GM12801 (cell line): Measurements from ENCODE around the gene CHSY1.

Experiments
- TF ChIP-seq, protein P1 (sequence below): IDR thresholded peaks from one replicate; pipeline ENCODE4 v1.5.1; 2011; ENCODE audit warnings: control low read depth; ENCODE audit not compliant: insufficient read length; ENCODE audit errors: extremely low read depth

CHSY1 gene

DNA sequence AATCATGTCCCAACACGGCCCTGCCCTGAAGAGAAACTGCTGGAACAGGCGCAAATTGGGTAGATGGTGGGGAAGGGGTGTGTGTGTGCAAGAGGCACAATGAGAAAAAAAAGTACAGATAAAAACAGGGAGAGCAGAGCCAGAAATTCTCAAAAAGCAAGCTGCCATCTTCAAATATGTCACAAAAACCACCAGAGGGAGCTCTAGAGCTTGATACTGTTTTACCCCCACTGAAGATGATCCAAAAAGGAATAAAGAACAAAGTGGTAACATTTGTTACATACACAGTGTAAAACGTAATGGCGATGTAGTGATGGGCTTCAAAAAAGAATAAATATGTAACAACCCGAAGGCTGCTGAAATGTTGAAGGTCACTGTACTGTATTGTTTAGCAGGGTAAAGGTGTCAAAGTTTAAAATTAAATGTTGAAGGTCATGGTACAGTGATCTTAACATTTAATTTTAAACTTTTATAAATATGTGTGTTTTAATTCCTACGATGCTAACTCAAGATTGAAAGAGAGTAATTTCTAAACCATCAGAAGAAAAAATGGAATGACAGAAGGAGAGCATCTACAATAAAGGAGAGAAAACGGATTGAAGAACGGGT is 37.2 kb upstream of the CHSY1 start:
- TF ChIP-seq, protein P1, sequence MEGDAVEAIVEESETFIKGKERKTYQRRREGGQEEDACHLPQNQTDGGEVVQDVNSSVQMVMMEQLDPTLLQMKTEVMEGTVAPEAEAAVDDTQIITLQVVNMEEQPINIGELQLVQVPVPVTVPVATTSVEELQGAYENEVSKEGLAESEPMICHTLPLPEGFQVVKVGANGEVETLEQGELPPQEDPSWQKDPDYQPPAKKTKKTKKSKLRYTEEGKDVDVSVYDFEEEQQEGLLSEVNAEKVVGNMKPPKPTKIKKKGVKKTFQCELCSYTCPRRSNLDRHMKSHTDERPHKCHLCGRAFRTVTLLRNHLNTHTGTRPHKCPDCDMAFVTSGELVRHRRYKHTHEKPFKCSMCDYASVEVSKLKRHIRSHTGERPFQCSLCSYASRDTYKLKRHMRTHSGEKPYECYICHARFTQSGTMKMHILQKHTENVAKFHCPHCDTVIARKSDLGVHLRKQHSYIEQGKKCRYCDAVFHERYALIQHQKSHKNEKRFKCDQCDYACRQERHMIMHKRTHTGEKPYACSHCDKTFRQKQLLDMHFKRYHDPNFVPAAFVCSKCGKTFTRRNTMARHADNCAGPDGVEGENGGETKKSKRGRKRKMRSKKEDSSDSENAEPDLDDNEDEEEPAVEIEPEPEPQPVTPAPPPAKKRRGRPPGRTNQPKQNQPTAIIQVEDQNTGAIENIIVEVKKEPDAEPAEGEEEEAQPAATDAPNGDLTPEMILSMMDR = no peak

DNA sequence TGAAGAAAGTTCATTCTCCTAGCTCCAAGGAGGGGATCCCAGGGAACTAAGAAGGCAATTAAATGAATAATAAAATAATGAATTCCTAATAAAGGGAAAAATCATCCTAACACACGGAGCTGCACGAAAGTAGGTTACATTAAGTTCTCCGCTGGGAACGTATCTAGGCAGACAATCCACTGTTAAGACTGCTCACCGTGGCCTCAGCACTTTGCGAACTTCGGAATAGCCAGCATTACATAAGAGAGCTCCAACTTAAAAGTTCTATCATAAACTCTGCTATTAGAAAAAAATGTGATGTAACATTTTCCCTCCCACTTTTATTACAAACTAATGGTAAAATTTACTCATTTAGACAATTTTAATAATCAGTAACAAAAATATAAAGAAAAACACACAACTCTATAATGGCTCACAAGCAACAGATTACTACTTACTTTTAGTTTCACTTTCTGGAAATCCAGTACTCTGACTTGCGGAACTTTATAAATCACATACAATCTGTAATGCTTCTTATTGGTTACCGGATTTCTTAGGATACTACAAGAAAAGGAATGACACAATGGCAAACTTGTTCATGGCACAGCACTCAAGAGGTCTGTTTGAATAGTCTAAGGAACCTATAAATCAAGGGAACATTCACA is 34.7 kb upstream of the CHSY1 start:
- TF ChIP-seq, protein P1 = no peak

DNA sequence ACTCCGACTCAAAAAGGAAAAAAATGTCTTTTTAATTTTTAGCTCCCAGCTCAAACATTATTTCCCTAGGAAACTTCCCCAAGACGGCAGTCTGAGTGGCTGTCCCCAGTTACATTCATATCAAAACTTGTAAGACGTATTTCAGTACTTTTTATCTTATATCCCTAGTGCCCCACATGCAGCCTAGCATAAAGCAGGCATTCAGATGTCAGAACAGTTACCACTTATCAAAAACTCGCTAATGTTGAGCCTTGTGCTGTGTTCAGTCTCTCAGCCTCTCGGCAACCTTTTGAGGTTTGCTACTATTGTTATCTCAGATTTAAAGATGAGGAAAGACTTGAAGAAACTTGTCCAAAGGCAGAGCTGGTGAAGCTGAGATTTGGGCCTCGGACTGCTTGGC is 32.1 kb upstream of the CHSY1 start:
- TF ChIP-seq, protein P1 = no peak

DNA sequence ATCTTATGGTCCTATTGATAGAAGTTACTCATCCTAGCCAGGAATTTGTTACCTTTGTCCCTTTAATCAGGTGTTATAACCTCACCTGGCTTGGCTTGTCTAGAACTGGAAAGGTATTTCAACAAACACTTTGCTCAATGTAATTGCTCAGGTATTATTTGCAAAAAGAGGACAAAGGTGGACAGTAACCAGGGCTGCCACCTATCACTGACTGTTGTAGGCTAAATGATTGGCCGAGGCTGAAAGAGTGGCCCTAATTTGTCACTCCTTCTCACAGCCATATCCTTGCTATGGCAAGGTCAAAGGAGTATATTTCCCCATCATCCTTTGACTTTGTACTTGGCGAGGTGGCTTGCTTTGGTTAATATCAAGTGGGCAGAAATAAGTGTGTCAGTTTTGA is 28.2 kb upstream of the CHSY1 start:
- TF ChIP-seq, protein P1 = no peak

DNA sequence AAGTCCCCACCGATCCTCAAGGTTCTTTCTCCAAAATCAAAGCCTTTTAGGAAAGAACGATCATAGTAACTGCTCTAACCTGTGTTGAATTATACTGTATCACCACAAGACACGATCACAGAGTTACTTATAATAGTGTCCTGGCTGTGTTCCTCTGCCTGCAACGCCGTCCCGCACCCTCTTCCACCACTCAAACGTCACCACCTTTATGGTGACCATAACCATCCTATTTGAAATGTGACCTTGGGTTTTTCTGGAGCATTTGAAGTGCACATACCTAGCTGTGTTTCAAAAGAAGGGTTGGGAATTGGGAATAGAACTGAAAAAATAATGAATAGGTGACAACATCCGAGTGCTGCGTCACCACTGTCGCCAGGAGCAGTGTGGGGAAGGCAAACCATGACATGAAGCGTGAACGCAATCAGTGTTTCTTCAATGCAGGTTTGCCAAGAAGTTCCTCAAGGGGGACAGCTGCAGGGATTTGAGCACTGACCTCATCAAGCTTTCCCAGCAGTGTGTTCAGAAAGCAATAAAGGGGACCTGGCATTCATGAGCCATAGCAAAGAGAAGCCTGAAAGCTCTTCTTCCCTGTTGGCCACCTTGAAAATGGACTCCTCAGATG is 26.2 kb upstream of the CHSY1 start:
- TF ChIP-seq, protein P1 = no peak

DNA sequence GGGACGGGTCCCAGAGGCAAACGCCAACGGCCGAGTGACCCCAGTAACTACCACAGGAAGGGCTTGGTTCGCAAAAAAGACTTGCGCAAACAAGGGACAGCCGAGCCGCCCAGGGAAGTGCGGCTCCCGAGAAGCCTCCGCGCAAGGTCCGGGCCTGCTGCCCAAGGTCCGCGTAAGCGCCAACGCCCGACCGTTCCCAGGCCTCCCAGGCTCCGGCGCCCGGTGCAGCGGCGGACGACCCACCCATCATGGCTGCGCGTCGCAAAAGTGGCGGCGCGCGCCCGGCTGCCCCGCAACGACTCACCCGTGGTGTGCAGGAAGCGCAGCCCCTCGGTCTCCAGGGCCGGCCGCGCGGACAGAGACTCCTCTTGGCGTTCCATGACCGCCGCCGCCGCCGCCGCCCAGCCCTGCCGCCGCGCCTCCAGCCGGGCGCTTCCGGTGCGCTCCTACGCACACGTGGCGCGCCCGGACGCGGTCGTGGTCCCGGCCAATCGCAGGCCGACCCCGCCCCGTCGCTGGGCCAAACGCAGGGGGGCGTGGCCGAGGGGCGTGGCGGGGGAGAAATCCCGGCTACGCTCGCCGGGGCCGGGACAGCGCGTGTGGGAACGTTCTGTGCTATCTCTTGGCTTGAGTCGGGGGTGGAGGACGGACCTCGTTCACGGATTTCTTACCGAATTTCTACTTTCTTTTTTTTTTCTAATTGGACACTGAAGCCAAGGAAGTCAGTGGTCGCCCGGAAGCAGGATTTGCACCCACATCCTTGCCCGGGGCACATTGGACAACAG is 25.4 kb upstream of the CHSY1 start, which contains the start of gene SELENOS:
Gene SELENOS (minus strand): TSS at position 448 of the 785 bp plus-strand sequence. CDS start 68 bp downstream, at position 380.
- TF ChIP-seq, protein P1 = no peak

DNA sequence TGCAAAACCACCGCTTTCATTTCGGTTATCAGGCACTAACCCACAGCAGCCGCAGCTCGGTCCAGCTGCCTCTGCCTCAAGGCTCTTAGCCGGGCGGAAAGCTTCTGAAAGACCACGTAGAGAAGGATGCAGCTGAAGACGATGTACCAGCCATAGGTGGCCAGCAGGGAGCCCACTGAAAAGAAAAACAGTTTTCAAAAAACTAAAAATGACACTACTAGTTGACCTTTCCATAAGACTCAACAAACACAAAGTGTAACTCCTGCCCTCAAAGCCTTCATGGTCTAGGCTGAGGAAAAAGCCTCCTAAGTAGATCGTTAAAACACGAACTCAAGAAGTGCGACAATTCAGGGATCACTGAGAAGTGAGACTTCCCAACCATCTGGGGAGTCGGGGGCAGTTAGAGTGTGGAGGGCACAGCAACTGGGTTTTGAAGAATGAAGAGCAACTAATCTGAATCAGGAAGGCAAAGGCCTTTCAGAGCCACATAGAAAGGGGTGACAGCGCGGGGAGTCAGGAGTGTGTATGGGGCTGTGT is 24.7 kb upstream of the CHSY1 start:
- TF ChIP-seq, protein P1 = no peak
